HG02938 (cell line): ENCODE data around the gene ZNF519.

Source experiments
- ATAC-seq: cut with Tn5 transposase; IDR thresholded peaks from one replicate; pipeline ENCODE4 v1.9.1; 2021; ENCODE audit warnings: mild to moderate bottlenecking, moderate library complexity; ENCODE audit not compliant: unreplicated experiment

Gene ZNF519

GRCh38 chr18:14100503-14101286 lies 31.5 kb downstream of the ZNF519 start:
- ATAC-seq: no peak

- no peak for ATAC-seq
Observed at GRCh38 chr18:14098428-14098827, 33.8 kb downstream of the ZNF519 start.

- no peak for ATAC-seq
Observed at GRCh38 chr18:14097761-14098160, 34.5 kb downstream of the ZNF519 start.

- ATAC-seq: no peak
Observed at GRCh38 chr18:14093307-14093915, 38.8 kb downstream of the ZNF519 start.

GRCh38 chr18:14092625-14093306 lies 39.5 kb downstream of the ZNF519 start:
- no peak for ATAC-seq

GRCh38 chr18:14089781-14090180 lies 42.5 kb downstream of the ZNF519 start:
- no peak for ATAC-seq

GRCh38 chr18:14089191-14089590 lies 43.0 kb downstream of the ZNF519 start:
- no peak for ATAC-seq

- ATAC-seq: no peak
Observed at GRCh38 chr18:14086458-14087231, 45.6 kb downstream of the ZNF519 start.

- ATAC-seq: no peak
Observed at GRCh38 chr18:14085770-14086457, 46.3 kb downstream of the ZNF519 start.

- no peak for ATAC-seq
Observed at GRCh38 chr18:14075196-14075595, 57.0 kb downstream of the ZNF519 start.

GRCh38 chr18:14074187-14074586 lies 58.0 kb downstream of the ZNF519 start:
- no peak for ATAC-seq

- ATAC-seq: no peak
Observed at GRCh38 chr18:14053661-14054060, 78.6 kb downstream of the ZNF519 start.
